HepG2 (cell line): ENCODE measurements around the gene NOS1AP. TPM values are rescaled to one million over a fixed set of nuclear protein-coding genes. Genes with fewer than 3 reads are reported as not detected.
A peak's percentile ranks its signal among the peaks of the same experiment; 100 is the strongest.

ENCODE experiments used
- DPF2 ChIP-seq: sonication (generic); formaldehyde crosslinking; IDR thresholded peaks from 2 replicates; pipeline ENCODE4 v1.4.0; 2020; ENCODE audit warnings: mild to moderate bottlenecking, low read depth, missing genetic modification reagents, borderline replicate concordance
- KDM4B ChIP-seq: sonication (generic); formaldehyde crosslinking; IDR thresholded peaks from 2 replicates; pipeline ENCODE4 v1.4.0; 2020; ENCODE audit warnings: missing genetic modification reagents
- KLF9 ChIP-seq: IDR thresholded peaks from 2 replicates; pipeline ENCODE4 v1.6.1; 2016; ENCODE audit warnings: low read depth
- MIXL1 ChIP-seq: IDR thresholded peaks from 2 replicates; pipeline ENCODE4 v1.6.1; 2016
- NR0B2 ChIP-seq: sonication (generic); formaldehyde crosslinking; IDR thresholded peaks from 2 replicates; pipeline ENCODE4 v1.4.0; 2020; ENCODE audit warnings: mild to moderate bottlenecking, missing genetic modification reagents
- PAXIP1 ChIP-seq: sonication (generic); formaldehyde crosslinking; conservative IDR thresholded peaks from 2 replicates; pipeline ENCODE4 v1.4.0; 2020; ENCODE audit warnings: mild to moderate bottlenecking, missing genetic modification reagents, moderate library complexity
- SIX1 ChIP-seq: sonication (generic); formaldehyde crosslinking; IDR thresholded peaks from 2 replicates; pipeline ENCODE4 v1.4.0; 2020; ENCODE audit warnings: missing genetic modification reagents, borderline replicate concordance
- SKIL ChIP-seq: sonication (generic); formaldehyde crosslinking; IDR thresholded peaks from 2 replicates; pipeline ENCODE4 v1.8.0; 2022; ENCODE audit warnings: missing genetic modification reagents, mild to moderate bottlenecking, moderate library complexity, borderline replicate concordance
- SPEN ChIP-seq: sonication (generic); formaldehyde crosslinking; IDR thresholded peaks from 2 replicates; pipeline ENCODE4 v1.5.1; 2020; ENCODE audit warnings: low read depth, mild to moderate bottlenecking, missing genetic modification reagents
- SSRP1 ChIP-seq: IDR thresholded peaks from 2 replicates; pipeline ENCODE4 v1.6.1; 2016; ENCODE audit warnings: control low read depth
- YEATS4 ChIP-seq: sonication (generic); formaldehyde crosslinking; IDR thresholded peaks from 2 replicates; pipeline ENCODE4 v1.4.0; 2020; ENCODE audit warnings: missing genetic modification reagents, borderline replicate concordance
- ZBTB25 ChIP-seq: IDR thresholded peaks from 2 replicates; pipeline ENCODE4 v1.6.1; 2018; ENCODE audit warnings: missing genetic modification reagents
- ZHX1 ChIP-seq: sonication (generic); formaldehyde crosslinking; IDR thresholded peaks from 2 replicates; pipeline ENCODE4 v1.8.1; 2022; ENCODE audit warnings: low read depth, mild to moderate bottlenecking, missing genetic modification reagents
- ZNF224 ChIP-seq: sonication (generic); formaldehyde crosslinking; IDR thresholded peaks from 2 replicates; pipeline ENCODE4 v1.5.0; 2020; ENCODE audit warnings: mild to moderate bottlenecking, missing genetic modification reagents
- ZNF547 ChIP-seq: sonication (generic); formaldehyde crosslinking; IDR thresholded peaks from 2 replicates; pipeline ENCODE4 v1.5.1; 2020; ENCODE audit warnings: mild to moderate bottlenecking, missing genetic modification reagents
- ZNF570 ChIP-seq: sonication (generic); formaldehyde crosslinking; IDR thresholded peaks from 2 replicates; pipeline ENCODE4 v1.4.0; 2020; ENCODE audit warnings: mild to moderate bottlenecking, missing genetic modification reagents, borderline replicate concordance
- ZNF703 ChIP-seq: sonication (generic); formaldehyde crosslinking; IDR thresholded peaks from 2 replicates; pipeline ENCODE4 v1.5.1; 2020; ENCODE audit warnings: missing genetic modification reagents, mild to moderate bottlenecking, moderate library complexity, borderline replicate concordance
- ZNF883 ChIP-seq: sonication (generic); formaldehyde crosslinking; IDR thresholded peaks from 2 replicates; pipeline ENCODE4 v1.5.1; 2020; ENCODE audit warnings: mild to moderate bottlenecking, missing genetic modification reagents; ENCODE audit errors: not compliant biosample characterization
- ZSCAN21 ChIP-seq: sonication (generic); formaldehyde crosslinking; IDR thresholded peaks from 2 replicates; pipeline ENCODE4 v1.8.0; 2022; ENCODE audit warnings: mild to moderate bottlenecking, missing genetic modification reagents, moderate library complexity, borderline replicate concordance
- polyA plus RNA-seq, 8 experiments: library from polyadenylated mRNA; depleted of rRNA in 3 of 8; stranded (reverse) in 7 of 8; unstranded in 1 of 8; fragments of >200 nt; fragmentation: Illumina TruSeq in 4 of 8; extraction: Trizol in 4 of 8; gene quantifications; 2 replicates each; pipeline versions ENCODE4 v1.2.1 to v1.2.3, GENCODE V29; 2011 to 2016; ENCODE audit warnings: low read depth in 4 of 8, missing spikeins in 1 of 8, mixed read lengths in 1 of 8; ENCODE audit not compliant: insufficient read depth in 1 of 8
- total RNA-seq, 5 experiments: library from RNA; depleted of rRNA; stranded (reverse); fragments of >200 nt; fragmentation: Illumina TruSeq; extraction: Trizol; gene quantifications; 2 replicates each; pipeline ENCODE4 v1.2.3, GENCODE V29; 2016; ENCODE audit warnings: low read depth in 1 of 5

The NOS1AP gene
- total and polyA plus RNA-seq, 2 of the 13 experiments (the other 11 are each of a cell fraction or from before 2014, with no cell fraction given): 2.0 to 3.3 TPM

- TF ChIP-seq SKIL (CRISPR knock-in tag): no peak
- 0 out of 2 replicates have a peak, but pooled peaks have one; percentile 42 for TF ChIP-seq DPF2 (CRISPR knock-in tag)
- TF ChIP-seq PAXIP1 (CRISPR knock-in tag): peak; percentile 49; the same call in 1 of the 2 replicates
- no peak for TF ChIP-seq SSRP1
- no peak for TF ChIP-seq KLF9 (CRISPR knock-in tag)
- TF ChIP-seq MIXL1 (CRISPR knock-in tag): 0 out of 2 replicates have a peak, but pooled peaks have one; percentile 21
- TF ChIP-seq ZNF570 (CRISPR knock-in tag): no peak
- no peak for TF ChIP-seq ZBTB25 (CRISPR knock-in tag)
- no peak for TF ChIP-seq SPEN (CRISPR knock-in tag)
- TF ChIP-seq ZHX1 (CRISPR knock-in tag): no peak
- TF ChIP-seq ZNF547 (CRISPR knock-in tag): no peak
- TF ChIP-seq YEATS4 (CRISPR knock-in tag): 0 out of 2 replicates have a peak, but pooled peaks have one; percentile 4
- no peak for TF ChIP-seq NR0B2 (CRISPR knock-in tag)
- TF ChIP-seq SIX1 (CRISPR knock-in tag): no peak
- TF ChIP-seq ZSCAN21: no peak
- TF ChIP-seq ZNF883 (CRISPR knock-in tag): no peak
- TF ChIP-seq KDM4B (CRISPR knock-in tag): no peak; the same call in 1 of the 2 replicates
- no peak for TF ChIP-seq ZNF703
- TF ChIP-seq ZNF224: no peak
Observed at GRCh38 chr1:162144853-162145252, 75.4 kb downstream of the NOS1AP start (continued).
